DMS53 treated with DMSO at 0.1 percent for 48 hours (cell line): ENCODE data around the gene ST8SIA5.

Experiments used
- DNase-seq: peaks from one replicate; lab custom pipeline; 2025; ENCODE audit not compliant: unreplicated experiment; lab: John Stamatoyannopoulos, UW

ST8SIA5 gene

GRCh38 chr18:46715062-46715461 lies 41.8 kb downstream of the ST8SIA5 start:
- DNase-seq: no peak

GRCh38 chr18:46712406-46712805 lies 44.4 kb downstream of the ST8SIA5 start:
- no peak for DNase-seq

GRCh38 chr18:46711444-46711863 lies 45.4 kb downstream of the ST8SIA5 start:
- no peak for DNase-seq

GRCh38 chr18:46706968-46707367 lies 49.9 kb downstream of the ST8SIA5 start:
- no peak for DNase-seq

- DNase-seq: no peak
Measured at GRCh38 chr18:46705521-46705920, 51.3 kb downstream of the ST8SIA5 start.

- DNase-seq: no peak
Measured at GRCh38 chr18:46704816-46705215, 52.0 kb downstream of the ST8SIA5 start.

GRCh38 chr18:46704189-46704588 lies 52.7 kb downstream of the ST8SIA5 start:
- DNase-seq: no peak

- no peak for DNase-seq
Measured at GRCh38 chr18:46702471-46702870, 54.4 kb downstream of the ST8SIA5 start.

- no peak for DNase-seq
Measured at GRCh38 chr18:46700066-46700824, 56.6 kb downstream of the ST8SIA5 start.

GRCh38 chr18:46696702-46697101 lies 60.2 kb downstream of the ST8SIA5 start:
- DNase-seq: no peak

GRCh38 chr18:46696268-46696667 lies 60.6 kb downstream of the ST8SIA5 start:
- DNase-seq: no peak

- DNase-seq: no peak
Measured at GRCh38 chr18:46693996-46694395, 62.9 kb downstream of the ST8SIA5 start.

- no peak for DNase-seq
Measured at GRCh38 chr18:46688853-46689525, 67.9 kb downstream of the ST8SIA5 start.

- no peak for DNase-seq
Measured at GRCh38 chr18:46686186-46686585, 70.7 kb downstream of the ST8SIA5 start.

- no peak for DNase-seq
Measured at GRCh38 chr18:46683252-46683651, 73.6 kb downstream of the ST8SIA5 start.

GRCh38 chr18:46680784-46681695 lies 75.8 kb downstream of the ST8SIA5 start:
- DNase-seq: no peak

- no peak for DNase-seq
Measured at GRCh38 chr18:46679846-46680598, 76.8 kb downstream of the ST8SIA5 start.

- no peak for DNase-seq
Measured at GRCh38 chr18:46678785-46679399, 78.0 kb downstream of the ST8SIA5 start.

GRCh38 chr18:46678041-46678440 lies 78.8 kb downstream of the ST8SIA5 start:
- DNase-seq: no peak

GRCh38 chr18:46677611-46678010 lies 79.2 kb downstream of the ST8SIA5 start:
- DNase-seq: no peak
